ENCODE measurements around the gene KIAA1549.

DNA sequence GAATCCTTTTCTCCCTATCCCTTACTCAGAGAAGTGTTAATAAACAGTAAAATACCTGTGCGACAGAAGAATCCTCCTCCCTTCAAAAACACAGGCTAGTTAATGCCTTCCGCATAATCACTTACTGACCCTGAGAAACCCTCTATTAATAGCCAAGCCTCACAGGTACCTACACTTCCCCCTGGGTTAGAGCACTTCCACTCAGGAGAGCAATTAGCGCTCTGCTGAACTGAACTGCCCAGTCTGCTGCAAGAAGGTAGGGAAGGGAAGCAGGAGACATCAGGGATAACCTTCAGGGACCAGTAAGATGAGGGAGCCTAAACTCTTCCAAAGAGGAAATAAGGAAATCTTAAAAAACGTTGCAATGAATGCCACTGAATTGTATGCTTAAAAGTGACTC is 39.6 kb downstream of the KIAA1549 start:
- TF ChIP-seq POLR2A (IDR thresholded peaks at IDR 0.05), result no peak
- TF ChIP-seq, protein P1, sequence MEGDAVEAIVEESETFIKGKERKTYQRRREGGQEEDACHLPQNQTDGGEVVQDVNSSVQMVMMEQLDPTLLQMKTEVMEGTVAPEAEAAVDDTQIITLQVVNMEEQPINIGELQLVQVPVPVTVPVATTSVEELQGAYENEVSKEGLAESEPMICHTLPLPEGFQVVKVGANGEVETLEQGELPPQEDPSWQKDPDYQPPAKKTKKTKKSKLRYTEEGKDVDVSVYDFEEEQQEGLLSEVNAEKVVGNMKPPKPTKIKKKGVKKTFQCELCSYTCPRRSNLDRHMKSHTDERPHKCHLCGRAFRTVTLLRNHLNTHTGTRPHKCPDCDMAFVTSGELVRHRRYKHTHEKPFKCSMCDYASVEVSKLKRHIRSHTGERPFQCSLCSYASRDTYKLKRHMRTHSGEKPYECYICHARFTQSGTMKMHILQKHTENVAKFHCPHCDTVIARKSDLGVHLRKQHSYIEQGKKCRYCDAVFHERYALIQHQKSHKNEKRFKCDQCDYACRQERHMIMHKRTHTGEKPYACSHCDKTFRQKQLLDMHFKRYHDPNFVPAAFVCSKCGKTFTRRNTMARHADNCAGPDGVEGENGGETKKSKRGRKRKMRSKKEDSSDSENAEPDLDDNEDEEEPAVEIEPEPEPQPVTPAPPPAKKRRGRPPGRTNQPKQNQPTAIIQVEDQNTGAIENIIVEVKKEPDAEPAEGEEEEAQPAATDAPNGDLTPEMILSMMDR (IDR thresholded peaks at IDR 0.05), result no peak
